AG20443 (cell line): Measurements from ENCODE around the gene TBX1.
"Not testable (repeated sequence)": the region's sequence is repeated elsewhere in the genome, so short reads cannot be mapped to it uniquely, and the experiment has no call there.

ENCODE experiments used
- DNase-seq: peaks from one replicate; pipeline ENCODE4 v3.0.0; 2012; ENCODE audit warnings: low spot score, mixed read lengths

Gene TBX1

DNA sequence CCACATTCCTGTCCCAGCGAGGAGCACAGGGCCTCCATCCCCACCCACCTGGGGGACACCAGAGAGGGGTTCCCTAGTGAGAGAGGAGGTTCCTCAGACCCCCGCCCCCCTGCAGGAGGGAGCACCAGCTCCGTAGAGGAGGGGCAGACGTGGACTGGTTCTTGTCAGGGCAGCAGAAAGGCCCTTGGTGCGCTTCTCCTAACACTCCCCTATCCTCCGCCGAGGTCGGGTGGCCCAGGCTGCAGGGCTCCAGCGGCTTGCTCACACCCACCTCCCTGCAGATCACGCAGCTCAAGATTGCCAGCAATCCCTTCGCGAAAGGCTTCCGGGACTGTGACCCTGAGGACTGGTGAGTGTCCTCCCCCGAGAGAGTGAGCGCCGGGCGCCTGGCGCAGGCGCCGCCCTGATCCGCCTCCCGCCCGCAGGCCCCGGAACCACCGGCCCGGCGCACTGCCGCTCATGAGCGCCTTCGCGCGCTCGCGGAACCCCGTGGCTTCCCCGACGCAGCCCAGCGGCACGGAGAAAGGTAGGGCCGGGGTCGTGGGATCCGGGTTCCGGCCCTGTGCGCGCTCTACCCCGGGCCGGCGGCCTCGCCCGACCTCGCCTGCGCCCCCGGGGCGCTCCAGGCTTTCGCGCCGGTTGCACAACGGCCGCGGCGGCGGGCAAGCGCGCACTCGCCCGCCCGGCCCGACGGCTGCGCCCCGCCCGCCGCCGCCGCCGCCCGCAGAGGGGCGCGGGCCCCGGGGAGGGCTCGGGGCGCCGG, 5.1 kb downstream of the TBX1 start:
- peak; percentile 53 for DNase-seq

DNA sequence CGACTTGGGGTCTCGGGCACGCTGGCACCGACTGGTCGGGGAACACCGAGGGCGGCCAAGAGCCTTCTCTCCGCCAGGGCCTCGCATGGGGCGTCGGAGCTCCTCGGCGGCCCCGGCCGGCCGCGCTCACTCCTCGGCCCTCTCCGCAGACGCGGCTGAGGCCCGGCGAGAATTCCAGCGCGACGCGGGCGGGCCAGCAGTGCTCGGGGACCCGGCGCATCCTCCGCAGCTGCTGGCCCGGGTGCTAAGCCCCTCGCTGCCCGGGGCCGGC, 5.6 kb downstream of the TBX1 start:
- DNase-seq: no peak

DNA sequence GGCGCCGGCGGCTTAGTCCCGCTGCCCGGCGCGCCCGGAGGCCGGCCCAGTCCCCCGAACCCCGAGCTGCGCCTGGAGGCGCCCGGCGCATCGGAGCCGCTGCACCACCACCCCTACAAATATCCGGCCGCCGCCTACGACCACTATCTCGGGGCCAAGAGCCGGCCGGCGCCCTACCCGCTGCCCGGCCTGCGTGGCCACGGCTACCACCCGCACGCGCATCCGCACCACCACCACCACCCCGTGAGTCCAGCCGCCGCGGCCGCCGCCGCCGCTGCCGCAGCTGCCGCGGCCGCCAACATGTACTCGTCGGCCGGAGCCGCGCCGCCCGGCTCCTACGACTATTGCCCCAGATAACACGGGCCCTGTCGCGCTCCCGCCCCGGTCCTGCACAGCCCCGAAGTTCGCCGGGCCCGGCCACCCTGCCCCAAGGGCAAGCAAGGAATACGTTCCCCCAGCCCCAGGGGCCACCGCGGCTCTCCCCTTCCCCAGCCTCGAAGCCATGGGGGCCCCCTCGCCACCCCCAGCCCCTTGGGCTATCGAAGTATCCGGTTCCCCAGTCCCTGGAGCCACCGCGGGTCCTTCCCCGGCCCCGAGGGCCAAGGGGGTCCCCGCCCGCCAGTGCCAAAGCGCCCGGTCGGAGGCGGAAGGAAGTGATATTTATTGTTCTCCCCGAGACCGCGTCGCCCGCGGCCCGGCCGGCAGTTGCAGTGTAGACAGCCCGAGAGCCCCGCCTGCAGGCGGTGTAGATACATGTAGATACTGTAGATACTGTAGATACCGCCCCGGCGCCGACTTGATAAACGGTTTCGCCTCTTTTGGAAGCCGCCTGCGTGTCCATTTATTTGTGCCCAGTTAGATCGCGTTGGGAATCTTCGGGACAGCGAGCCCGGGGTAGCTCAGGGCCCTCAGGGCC, 6.2 kb downstream of the TBX1 start:
- DNase-seq: peak; percentile 46

DNA sequence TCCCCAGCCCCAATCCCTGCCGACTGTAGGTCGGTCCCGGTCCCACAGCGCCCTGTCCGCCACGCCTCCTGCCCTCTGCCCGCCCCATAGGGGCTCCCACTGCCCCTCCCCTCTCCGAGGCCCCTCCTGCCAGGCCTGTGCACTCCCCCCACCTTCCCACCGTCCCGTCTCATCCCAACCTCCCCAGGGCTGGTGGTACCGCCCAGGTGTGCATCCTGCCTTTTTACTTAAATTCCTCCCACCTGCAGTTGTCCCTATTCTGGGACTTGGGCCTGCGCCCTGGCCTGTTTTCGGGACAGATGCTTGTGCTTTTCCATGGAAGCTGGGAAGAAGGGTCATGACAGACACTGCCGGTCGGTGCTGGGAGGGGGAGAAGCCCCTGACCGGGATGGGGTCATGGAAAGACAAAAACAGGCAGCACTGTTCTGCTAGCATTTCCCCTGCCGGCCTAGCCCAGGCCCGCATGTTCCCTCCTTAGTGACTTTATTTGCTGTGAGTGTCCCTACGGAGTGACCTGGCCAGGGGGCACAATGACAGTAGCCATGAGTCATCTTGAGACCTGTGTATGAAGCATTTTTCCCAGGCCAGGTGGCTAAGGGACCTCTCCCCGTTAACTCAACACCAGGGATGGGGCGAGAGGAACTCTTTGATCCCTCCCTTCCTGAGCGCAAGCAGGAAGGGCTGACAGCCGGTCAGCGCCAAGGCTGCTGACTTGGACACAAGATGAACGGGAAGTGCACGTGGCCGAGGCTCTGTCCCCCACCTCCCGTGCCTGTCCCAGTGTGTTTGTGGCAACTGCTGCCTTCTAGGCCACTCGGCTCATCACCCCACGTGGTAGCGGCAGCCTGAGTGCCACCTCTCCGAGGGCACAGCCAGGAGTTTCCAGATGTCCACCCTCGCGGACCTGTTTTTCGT, 7.1 kb downstream of the TBX1 start:
- DNase-seq: no peak

DNA sequence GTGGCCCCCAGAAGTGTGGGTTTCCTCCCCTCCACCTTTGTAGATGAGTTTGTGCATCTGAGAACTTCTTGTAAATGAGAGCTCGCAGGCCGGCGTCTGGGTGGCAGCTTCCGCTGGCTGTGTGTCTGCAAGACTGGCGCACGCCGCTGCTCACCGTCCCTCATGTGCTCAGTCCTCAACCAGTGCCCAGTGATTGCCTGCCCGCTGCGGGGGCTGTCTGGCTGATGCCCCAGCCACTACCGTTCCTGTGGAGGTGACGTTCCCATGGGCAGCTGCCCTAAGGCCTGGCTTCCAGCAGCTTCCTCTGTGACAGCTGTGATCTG, 8.8 kb downstream of the TBX1 start:
- no peak for DNase-seq

DNA sequence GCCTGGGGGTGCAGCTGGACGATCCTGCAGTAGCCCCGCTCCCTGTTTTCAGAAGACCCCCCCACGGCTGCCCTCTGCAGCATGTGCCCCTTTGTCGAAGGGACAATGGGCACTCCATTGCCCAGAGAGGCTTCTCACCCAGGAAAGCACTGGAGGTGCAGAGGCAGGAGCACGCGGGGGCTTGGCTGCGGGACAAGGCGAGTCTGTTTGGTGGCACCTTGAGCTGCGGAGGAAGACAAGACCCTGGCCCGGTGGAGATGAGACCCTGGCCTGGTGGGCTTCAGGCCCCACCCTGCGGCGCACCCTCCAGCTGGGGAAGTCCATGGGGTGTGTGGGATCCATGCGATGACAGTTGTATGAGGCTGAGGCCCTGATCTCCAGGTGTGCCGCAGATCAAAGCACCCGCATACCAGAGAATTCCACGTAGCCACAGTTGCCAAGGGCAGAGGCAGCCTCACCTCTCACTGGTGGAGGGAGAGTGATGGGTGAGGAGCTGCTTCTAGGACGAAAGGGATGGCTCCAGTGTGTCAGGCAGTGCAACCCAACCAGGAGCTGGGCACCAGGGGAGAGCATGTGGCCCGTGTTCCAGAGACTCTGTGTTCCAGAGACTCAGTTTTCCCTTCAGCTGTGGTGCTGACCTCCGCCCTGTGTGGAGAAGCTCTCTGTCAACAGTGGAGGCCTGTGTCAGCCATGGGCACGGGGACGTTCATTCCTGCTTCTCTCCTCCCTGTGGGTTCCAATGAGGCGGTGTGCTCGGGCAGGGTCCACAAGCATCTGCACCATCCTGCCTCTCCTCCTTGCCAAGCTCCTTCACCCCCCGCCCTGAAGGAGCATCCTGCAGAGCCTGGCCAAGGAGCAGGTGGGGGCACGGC, 10.0 kb downstream of the TBX1 start:
- no peak for DNase-seq

DNA sequence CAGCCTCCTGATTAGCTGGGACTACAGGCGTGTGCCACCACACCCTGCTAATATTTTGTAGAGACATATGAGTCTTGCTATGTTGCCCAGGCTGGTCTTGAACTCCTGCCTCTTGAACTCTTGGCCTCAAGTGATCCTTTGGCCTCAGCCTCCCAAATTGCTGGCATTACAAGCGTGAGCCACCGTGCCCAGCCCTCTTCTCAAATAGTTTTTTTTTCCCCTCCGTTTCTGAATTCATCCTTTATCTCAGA, 11.8 kb downstream of the TBX1 start:
- no peak for DNase-seq

DNA sequence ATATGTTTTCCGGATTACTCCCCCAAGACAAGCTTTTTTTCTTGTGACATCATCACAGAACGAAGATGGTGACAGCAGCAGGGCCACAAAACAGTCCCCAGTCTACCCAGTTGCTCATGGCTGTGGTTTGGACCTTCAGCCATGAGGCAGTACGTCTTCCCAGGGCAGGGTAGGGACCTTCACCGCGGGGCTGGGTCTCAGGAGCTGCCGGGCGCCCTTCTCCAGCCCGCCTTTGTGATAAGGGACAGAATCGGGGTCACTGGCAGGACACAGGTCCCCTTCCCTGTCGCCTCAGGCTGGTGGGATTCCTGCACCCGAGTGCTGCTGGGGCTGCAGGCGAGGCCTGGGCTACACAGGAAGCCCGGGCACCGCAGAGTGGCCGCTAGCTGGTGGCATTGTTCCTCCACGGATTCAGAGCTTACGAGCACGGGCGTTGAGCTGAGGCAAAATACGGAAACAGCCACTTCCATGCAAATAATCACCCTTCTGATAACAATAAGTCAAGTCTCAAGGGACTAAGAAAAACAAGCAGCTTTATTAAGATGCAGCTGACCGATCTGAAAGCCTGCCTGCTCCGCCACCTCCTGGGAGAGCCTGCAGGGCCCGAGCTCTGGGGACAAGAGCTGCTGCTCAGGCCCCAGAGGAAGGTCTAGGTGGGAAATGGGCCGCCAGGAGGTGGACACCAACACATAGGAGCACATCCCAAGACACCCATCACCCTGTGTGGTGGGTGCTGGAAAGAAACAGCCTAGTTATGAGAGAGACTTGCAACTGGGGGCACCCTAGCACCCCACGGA, 12.3 kb downstream of the TBX1 start:
- no peak for DNase-seq

DNA sequence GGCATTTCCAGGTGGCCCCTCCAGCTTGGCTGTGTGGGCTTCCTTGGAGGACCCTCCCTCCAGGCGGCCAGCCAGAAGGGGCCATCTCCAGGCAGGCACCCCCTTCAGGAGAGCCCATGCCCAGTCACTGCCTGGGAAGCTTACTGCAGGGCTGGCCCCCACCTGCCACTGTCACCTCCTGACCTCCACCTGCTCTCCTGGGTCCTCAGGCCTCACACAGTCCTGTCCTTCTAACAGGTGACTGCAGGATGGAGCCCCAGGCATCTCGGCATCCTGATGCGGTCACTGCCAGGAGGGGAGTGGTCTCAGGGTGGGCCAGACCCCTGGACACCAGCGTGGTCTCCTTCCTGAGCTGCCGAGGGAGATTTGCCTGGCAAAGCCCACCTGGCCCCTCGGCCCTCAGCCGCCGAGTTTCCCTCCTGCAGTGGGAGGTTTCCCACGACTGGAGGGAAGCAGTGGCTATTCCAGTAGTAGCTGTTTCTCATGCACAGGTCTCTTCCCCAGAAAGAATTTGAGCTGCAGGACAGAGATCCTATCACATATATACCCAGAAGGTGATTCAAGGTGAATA, 13.0 kb downstream of the TBX1 start:
- DNase-seq: no peak

DNA sequence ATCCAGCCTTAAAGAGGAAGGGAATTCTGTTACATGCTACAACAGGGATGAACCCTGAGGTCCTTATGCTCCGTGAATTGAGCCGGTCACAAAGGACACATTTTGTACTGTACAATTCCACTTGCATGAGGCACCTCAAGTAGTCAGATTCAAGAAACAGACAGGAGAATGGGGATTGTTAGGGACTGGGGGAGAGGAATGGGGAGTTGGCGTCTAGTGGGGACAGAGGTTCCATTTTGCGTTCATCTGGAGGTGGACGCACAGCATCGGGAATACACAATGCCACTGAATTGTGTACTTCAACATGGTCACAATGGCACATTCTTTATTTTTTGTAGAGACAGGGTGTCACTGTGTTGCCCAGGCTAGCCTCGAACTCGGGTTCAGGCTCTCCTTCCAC, 14.1 kb downstream of the TBX1 start:
- no peak for DNase-seq

DNA sequence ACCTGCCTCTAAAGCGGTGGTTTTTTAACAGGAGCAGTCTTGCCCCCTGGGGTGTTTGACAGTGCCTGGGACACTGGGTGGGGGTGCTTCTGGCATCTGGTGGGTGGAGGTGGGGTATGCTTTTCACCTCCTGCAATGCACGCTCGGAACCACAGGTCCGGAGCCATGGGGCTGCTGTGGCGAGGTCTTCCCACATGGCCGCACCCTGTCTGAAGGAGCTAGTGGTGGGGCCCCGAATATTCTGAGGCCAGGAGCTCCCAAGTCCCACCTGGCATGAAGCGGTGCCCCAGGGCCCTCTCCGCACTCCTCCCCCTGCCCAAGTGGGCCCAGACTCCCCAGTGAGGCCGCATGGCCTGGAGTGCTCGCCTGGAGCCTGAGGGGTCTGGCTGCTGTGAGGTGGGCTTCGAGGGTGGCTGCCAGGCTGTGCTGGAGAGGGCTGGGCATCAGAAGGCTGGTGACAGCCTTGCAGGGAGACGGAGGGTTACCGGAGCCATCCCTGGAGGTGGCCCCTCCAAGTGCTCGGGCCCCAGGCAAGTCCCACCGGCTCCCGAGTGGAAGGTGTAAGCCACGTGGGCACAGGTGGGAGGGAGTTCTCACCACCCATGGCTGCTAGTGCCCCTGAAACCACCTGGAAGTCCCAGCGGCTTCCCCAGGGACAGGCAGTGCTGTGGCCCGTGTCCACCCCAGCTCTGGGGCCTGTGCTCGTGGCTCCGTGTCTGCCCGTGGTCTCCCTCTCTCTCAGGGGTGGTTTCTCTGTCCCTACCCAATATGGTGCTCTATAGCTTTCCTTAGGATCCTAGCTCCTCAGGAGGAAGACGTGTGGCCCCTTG, 15.1 kb downstream of the TBX1 start:
- no peak for DNase-seq

DNA sequence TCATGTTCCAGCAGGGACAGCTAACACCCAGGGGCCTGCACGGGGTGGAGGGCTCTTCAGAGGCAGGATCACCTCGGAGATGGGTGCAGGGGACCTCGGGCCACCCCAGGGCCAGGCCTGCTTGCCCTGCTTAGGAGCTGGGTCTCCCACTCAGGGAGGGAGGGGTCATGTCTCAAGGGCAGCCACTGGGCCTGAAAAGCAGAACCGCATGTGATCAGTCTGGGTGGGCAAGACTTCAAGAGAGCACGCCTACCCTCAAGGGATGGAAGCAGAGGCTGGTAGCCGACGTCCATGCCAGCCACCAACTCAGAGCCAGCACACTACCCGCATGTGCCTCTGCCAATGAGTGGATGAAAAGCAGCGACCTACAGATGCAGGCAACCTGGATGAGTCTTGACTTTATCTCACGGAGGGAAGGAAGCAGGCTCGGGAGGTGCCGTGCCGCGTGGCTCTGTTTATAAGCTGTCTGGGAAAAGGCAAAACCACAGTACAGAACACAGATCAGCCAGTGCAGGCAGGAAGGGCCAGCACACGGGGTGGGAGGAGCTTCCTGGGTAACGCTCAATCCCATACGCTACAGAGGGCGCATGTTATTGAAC, 16.0 kb downstream of the TBX1 start:
- peak; percentile 64 for DNase-seq

DNA sequence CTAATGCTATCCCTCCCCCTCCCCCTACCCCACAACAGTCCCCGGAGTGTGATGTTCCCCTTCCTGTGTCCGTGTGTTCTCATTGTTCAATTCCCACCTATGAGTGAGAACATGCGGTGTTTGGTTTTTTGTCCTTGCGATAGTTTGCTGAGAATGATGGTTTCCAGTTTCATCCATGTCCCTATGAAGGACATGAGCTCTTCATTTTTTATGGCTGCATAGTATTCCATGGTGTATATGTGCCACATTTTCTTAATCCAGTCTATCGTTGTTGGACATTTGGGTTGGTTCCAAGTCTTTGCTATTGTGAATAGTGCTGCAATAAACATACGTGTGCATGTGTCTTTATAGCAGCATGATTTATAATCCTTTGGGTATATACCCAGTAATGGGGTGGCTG, 16.6 kb downstream of the TBX1 start:
- not testable (repeated sequence) for DNase-seq

DNA sequence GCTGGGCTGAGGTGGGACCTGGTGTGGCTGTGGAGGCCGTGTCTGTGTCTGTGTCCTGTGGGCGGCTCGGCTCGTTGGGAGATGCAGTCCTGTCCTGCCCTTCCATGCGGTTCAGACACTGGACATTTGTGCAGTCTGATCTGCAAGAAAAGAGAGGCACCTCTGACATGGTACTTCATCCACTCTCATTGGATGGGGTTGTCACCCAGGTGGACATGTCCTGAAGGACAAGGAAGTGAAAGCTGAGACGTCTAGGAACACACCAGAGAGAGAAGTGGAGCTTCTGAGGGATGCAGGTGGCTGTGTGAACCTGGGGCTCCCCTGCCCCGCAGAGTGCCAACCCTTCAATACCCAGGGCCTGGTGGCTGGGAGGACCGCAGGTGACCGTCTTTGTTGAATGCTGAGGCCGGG, 18.4 kb downstream of the TBX1 start:
- DNase-seq: no peak

DNA sequence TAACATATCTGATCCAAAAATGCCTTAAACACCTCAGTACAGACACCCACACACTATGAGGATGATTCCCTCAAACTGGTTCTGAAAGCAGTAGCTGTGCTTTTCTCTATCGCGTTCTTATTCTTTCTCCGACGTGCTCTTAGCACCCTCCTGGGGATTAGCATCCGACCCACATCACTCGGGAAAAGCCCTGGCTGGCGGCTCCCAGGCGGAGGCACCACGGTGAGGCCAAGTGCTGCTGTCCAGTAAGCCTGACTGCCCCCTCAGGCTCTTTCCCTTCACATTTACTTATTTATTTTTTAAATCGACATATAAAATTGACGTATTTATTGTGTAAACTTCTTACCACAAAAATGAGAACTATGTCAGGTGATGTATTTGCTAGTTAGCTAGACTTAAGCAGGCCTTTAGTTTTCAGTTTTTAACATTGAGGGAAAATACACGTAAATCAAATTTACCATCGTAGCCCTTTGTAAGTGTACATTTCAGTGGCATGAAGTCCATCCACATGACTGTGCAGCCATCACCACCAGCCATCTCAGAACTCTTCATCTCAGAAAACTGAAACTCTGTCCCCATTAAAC, 19.2 kb downstream of the TBX1 start:
- DNase-seq: no peak

DNA sequence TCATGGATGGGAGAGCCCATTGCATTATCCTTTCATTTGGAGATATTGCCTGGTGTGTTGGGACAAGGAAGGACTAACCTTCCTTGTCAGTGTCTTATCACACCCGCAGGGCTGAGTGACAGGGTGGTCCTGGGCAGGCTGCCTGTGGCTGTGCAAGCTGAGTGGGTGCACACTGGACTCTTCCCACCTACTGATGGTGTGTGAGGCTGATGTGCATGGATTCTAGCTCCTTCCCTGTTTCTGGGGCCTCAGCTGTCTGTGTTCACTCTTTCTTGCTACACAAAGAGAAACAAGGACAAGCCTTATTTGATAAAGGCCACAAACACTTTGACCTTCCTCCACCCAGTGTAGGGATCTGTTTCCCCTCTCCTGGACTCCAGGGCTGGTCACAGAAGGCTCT, 22.0 kb downstream of the TBX1 start:
- DNase-seq: no peak

DNA sequence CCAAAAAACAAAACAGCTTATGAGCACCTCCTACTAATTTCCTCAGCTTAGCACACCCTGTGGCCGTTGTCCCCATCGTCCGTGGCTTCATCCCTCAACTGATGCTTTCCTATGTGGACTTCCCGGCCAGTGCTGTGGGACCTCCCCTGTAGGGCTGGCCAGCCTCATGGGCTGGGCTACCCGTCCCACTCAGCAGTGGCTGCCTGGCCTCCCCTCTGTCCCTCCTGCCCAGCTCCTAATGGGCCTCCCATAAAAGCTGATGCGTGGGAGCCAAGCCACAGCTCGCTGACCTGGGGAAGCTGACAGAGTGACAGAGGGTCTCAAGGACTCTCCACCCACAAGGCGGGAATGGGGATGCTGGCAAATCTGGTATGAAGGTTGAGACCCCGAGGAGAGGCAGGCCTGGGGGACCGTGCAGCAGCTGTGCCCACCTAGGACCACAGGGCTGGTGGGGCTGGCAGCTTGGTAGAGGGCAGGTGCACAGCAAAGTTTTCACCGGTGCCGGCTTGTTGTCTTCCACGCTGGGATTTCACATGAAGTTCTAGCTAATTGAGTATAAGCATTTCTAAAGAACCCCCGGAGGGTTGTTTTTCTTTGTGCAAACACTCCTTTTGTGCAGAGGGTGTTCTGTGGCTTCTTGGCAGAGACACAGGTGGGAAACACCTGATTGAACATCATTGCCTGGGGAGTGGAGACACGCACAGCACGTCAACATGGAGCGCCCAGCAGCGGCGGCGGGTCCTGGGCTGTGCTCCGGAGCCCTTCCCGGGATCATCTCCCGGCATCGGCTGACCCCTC, 23.2 kb downstream of the TBX1 start:
- no peak for DNase-seq
